OCI-LY1 (cell line): ENCODE data around the gene PAK5.

Source experiments
- CTCF ChIP-seq: fragments of 200-600 bp; sonication (generic), shearing (Covaris generic); IDR thresholded peaks from 2 replicates; pipeline ENCODE4 v1.5.1; 2017; ENCODE audit warnings: mild to moderate bottlenecking, antibody characterized with exemption, low read length, moderate library complexity, mixed read lengths
- EZH2 ChIP-seq: fragments of 200-600 bp; sonication (generic), shearing (Covaris generic); IDR thresholded peaks from 2 replicates; pipeline ENCODE4 v1.8.0; 2017; ENCODE audit warnings: borderline replicate concordance, mixed run types, mild to moderate bottlenecking, antibody characterized with exemption, low read length, moderate library complexity, mixed read lengths

- TF ChIP-seq CTCF: no peak
- no peak for TF ChIP-seq EZH2
Measured at GRCh38 chr20:9531581-9531980, 307.3 kb downstream of the PAK5 start.
